ENCODE data around the gene CSNK2B. TPM values are rescaled to one million over a fixed set of nuclear protein-coding genes. Genes with fewer than 3 reads are reported as not detected.

CSNK2B gene
- total and polyA plus RNA-seq, 9 of the 15 experiments (the other 6 are each of a cell fraction or from before 2014, with no cell fraction given), result 120 to 1,126 (median 529) TPM

DNA sequence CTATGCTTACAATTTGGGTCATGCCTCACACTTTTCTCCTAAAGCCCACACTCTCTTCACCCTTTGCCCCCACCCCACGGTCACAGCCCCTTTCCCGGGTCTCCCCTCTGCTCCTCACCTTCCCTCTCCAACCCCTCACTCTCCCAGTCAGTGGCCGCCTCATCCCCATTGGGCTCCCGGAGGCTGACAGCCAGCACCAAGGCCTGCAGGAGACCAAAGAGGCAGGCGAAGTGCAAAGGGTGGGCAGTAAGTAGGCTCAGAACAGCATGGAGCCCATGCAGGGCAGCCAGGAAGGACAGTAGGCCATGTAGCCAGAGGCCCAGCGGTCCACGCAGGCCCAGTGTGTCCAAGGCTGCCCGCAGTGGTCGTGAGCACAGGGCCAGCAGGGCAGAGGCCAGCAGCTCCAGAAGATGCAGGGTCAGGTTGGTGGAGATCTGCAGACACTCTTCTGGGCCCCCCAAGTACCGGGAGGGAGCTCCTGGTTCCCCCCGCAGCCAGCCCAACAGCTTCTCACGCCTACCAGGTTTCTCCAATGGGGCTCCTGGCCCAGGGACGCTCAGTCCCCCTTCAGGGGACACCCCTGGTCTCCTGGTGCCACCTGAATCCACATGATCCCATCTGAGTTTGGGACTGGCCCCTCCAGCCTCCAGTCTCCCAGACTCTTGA lies 6.8 kb upstream of the CSNK2B start (continued):
- TF ChIP-seq SAP30 (IDR thresholded peaks at IDR 0.05; ENCODE audit: borderline replicate concordance, insufficient read depth, low read depth, low read length, poor library complexity, severe bottlenecking) (peak; percentile 29), TAF15 (IDR thresholded peaks at IDR 0.05; ENCODE audit: low read depth, low read length) (peak; percentile 79; the same call in 1 of the 2 replicates), MITF (IDR thresholded peaks at IDR 0.05) (peak; percentile 7; the same call in 1 of the 2 replicates), ZNF507 (tag; conservative IDR thresholded peaks at IDR 0.05) (no peak), NONO (IDR thresholded peaks at IDR 0.05; ENCODE audit: low read depth in 2 of 2, low read length in 1 of 2) (no peak), ZNF57 (CRISPR knock-in tag; IDR thresholded peaks at IDR 0.05) (peak; percentile 19; the same call in 1 of the 2 replicates), RUNX1 (IDR thresholded peaks at IDR 0.05; ENCODE audit: low read depth) (no peak), NRF1 (conservative IDR thresholded peaks at IDR 0.05 in 1 of 2, IDR thresholded peaks at IDR 0.05 in 1 of 2) (peak in 1 of 2 experiments; percentile 29; a peak in 2 of 4 replicates), E2F4 (CRISPR knock-in tag; IDR thresholded peaks at IDR 0.05; ENCODE audit: low read depth) (no peak), KDM4B (IDR thresholded peaks at IDR 0.05; ENCODE audit: borderline replicate concordance in 2 of 2, low read depth in 1 of 2) (no peak), OTX1 (CRISPR knock-in tag; IDR thresholded peaks at IDR 0.05) (0 out of 2 replicates have a peak, but pooled peaks have one; percentile 29), GATA2 (CRISPR knock-in tag; IDR thresholded peaks at IDR 0.05) (no peak), CREB1 (IDR thresholded peaks at IDR 0.05) (no peak; the same call in 1 of the 2 replicates), CREB1 (CRISPR knock-in tag; IDR thresholded peaks at IDR 0.05) (no peak), SMAD3 (CRISPR knock-in tag; conservative IDR thresholded peaks at IDR 0.05) (no peak), POLR3G (IDR thresholded peaks at IDR 0.05; ENCODE audit: extremely low read depth, insufficient read length, insufficient replicate concordance) (no peak), NR2C2 (CRISPR knock-in tag; IDR thresholded peaks at IDR 0.05) (0 out of 2 replicates have a peak, but pooled peaks have one; percentile 28), NR2C2 (tag; IDR thresholded peaks at IDR 0.05) (no peak)
- TF ChIP-seq, protein P1, sequence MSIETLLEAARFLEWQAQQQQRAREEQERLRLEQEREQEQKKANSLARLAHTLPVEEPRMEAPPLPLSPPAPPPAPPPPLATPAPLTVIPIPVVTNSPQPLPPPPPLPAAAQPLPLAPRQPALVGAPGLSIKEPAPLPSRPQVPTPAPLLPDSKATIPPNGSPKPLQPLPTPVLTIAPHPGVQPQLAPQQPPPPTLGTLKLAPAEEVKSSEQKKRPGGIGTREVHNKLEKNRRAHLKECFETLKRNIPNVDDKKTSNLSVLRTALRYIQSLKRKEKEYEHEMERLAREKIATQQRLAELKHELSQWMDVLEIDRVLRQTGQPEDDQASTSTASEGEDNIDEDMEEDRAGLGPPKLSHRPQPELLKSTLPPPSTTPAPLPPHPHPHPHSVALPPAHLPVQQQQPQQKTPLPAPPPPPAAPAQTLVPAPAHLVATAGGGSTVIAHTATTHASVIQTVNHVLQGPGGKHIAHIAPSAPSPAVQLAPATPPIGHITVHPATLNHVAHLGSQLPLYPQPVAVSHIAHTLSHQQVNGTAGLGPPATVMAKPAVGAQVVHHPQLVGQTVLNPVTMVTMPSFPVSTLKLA (conservative IDR thresholded peaks at IDR 0.05), result no peak
- TF ChIP-seq, protein P2, sequence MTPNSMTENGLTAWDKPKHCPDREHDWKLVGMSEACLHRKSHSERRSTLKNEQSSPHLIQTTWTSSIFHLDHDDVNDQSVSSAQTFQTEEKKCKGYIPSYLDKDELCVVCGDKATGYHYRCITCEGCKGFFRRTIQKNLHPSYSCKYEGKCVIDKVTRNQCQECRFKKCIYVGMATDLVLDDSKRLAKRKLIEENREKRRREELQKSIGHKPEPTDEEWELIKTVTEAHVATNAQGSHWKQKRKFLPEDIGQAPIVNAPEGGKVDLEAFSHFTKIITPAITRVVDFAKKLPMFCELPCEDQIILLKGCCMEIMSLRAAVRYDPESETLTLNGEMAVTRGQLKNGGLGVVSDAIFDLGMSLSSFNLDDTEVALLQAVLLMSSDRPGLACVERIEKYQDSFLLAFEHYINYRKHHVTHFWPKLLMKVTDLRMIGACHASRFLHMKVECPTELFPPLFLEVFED (CRISPR knock-in tag; conservative IDR thresholded peaks at IDR 0.05), result 0 out of 2 replicates have a peak, but pooled peaks have one; percentile 61
- TF ChIP-seq, protein P3, sequence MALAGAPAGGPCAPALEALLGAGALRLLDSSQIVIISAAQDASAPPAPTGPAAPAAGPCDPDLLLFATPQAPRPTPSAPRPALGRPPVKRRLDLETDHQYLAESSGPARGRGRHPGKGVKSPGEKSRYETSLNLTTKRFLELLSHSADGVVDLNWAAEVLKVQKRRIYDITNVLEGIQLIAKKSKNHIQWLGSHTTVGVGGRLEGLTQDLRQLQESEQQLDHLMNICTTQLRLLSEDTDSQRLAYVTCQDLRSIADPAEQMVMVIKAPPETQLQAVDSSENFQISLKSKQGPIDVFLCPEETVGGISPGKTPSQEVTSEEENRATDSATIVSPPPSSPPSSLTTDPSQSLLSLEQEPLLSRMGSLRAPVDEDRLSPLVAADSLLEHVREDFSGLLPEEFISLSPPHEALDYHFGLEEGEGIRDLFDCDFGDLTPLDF (CRISPR knock-in tag; IDR thresholded peaks at IDR 0.05), result 0 out of 2 replicates have a peak, but pooled peaks have one; percentile 25
